GM12865 (cell line): ENCODE results near the gene TFCP2.
A peak's percentile ranks its signal among the peaks of the same experiment; 100 is the strongest.

Experiments used
- DNase-seq: peaks from one replicate; pipeline ENCODE4 v3.0.0; 2010; ENCODE audit warnings: low read depth
- H3K4me3 ChIP-seq: 2 replicates; pipeline ENCODE4 v1.5.1; 2011; ENCODE audit warnings: mild to moderate bottlenecking, low read depth, low read length, control low read depth
- TF ChIP-seq, protein P1 (sequence below): IDR thresholded peaks from 2 replicates; pipeline ENCODE4 v1.5.1; 2011; ENCODE audit warnings: low read length, control low read depth, low read depth, inconsistent platforms; ENCODE audit not compliant: insufficient read depth; ENCODE audit errors: missing control alignments

The TFCP2 gene

DNA sequence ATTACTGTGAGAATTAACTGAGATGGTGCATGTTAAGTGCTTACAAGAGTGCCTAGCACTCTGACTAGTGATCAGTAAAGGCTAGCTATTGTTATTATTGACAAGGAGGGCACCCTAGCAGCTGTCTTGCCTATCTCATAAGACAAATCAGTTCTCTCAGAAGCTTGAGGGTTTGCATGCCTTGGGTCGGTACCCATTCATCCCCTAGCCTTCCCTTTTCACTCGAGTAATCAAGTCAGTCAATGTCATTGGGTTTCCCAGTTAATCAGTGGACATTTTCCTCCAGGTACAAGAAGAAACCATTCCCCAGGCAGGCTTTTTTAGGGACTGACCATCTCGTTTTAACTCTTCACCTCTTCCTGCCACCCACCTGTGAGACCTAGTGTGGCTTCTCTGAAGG is 10.4 kb upstream of the TFCP2 start:
- no peak overlapping the region for H3K4me3 ChIP-seq
- TF ChIP-seq, protein P1, sequence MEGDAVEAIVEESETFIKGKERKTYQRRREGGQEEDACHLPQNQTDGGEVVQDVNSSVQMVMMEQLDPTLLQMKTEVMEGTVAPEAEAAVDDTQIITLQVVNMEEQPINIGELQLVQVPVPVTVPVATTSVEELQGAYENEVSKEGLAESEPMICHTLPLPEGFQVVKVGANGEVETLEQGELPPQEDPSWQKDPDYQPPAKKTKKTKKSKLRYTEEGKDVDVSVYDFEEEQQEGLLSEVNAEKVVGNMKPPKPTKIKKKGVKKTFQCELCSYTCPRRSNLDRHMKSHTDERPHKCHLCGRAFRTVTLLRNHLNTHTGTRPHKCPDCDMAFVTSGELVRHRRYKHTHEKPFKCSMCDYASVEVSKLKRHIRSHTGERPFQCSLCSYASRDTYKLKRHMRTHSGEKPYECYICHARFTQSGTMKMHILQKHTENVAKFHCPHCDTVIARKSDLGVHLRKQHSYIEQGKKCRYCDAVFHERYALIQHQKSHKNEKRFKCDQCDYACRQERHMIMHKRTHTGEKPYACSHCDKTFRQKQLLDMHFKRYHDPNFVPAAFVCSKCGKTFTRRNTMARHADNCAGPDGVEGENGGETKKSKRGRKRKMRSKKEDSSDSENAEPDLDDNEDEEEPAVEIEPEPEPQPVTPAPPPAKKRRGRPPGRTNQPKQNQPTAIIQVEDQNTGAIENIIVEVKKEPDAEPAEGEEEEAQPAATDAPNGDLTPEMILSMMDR, result no peak
- no peak for DNase-seq

DNA sequence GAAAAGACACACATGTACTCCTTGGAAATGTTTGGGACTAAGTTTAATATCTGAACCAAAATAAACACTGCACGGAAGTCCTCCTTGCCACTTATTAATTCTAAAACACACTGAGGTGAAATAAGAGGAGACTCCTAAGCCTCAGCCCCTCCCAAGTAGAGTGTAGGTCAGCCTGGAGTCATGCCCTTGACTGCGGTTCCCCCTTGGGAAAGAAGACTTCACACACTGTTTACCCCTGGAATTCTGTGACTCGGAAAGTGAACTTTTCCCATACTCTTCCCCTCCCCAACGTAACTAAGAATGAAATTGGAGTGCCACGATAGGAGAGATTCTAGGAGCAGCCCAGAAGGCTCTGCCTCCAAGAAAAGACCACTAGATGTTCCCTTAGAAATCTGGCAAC is 8.6 kb upstream of the TFCP2 start:
- DNase-seq, result no peak
- TF ChIP-seq, protein P1, result no peak

DNA sequence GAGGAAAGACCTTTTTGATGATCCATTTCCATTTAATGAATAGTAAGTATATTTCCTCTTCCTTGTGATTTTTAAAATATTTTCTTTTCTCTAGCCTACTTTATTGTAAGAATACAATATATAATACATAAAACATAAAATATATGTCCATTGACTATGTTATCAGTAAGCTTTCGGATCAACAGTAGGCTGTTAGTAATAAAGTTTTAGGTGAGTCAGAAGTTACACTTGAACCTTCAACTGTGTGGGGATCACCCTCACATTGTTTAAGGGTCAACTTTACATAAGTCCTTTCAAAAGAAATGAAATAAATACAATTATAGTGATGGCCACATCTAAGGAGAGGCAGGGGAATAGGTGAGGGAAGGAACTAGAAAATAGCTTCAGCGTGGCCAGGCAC is 5.0 kb upstream of the TFCP2 start:
- TF ChIP-seq, protein P1, result no peak
- H3K4me3 ChIP-seq, result no peak overlapping the region
- no peak for DNase-seq

More for the DNA sequence above, 8.6 kb upstream of the TFCP2 start:
- H3K4me3 ChIP-seq, result no peak overlapping the region

DNA sequence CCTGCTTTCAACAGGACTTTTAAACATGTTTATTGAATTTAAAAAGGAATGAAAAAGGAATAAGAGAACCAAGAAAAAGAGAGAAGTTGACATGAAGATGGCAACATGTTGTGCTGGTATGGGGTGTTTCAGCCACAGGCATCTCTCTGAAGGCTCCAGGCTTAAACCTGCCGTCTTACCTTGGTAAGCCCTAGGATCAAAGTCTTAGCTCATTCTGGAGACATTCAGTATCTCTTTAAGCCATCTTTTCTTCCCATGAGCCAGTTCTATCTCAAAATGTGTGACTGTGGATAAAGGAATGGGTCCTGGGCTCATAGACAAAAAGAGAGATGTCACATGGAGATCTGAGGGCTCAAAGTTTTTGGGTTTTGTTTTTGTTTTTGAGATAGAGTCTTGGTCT is 1.6 kb upstream of the TFCP2 start:
- no peak overlapping the region for H3K4me3 ChIP-seq
- TF ChIP-seq, protein P1, result no peak
- DNase-seq, result no peak

DNA sequence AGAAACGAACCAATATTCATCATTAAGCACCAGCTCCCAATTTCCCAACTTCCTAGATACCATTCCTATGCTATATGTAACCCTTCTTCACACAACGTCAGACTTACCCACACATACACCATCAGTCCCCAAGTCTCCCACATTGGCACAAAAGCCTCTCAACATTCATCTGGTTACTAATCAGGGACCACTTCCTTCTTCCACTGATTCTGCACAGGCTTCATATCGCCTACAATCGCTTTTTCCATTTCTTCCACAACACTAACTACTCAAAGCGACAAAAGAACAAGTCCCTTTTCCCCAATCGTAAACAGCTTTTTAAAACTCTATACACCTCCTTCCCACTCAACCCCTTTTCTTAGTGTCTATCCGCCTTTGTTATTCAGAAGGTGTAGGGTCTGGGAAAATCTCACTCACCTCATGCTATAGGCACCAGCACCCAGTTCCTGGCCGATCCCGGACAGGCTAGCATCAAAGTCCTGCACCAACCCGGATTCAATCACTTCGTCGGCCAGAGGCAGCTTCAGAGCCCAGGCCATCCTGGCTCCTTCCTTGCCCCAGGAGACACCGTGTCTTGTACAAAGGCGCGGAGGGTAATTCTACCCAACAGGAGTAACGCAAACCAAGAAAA is 936 bp downstream of the TFCP2 start:
- TF ChIP-seq, protein P1, result no peak
- DNase-seq, result peak; percentile 31
- peak overlapping the region; percentile 89 for H3K4me3 ChIP-seq

DNA sequence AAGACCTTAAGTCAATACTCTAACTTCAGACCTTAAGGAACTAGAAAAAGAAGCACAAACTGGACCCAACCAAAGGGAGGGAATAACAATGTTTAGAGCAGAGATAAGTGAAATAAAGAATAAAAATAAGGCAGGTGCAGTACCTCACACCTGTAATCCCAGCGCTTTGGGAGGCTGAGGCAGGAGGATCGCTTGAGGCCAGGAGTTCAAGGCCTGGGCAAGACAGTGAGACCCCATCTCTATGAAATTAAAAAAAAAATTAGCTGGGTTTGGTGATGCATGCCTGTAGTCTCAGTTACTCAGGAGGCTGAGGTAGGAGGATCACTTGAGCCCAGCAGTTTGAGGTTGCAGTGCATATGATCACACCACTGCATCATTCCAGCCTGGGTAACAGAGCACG is 9.1 kb downstream of the TFCP2 start:
- H3K4me3 ChIP-seq, result no peak overlapping the region
- TF ChIP-seq, protein P1, result no peak
- DNase-seq, result no peak

DNA sequence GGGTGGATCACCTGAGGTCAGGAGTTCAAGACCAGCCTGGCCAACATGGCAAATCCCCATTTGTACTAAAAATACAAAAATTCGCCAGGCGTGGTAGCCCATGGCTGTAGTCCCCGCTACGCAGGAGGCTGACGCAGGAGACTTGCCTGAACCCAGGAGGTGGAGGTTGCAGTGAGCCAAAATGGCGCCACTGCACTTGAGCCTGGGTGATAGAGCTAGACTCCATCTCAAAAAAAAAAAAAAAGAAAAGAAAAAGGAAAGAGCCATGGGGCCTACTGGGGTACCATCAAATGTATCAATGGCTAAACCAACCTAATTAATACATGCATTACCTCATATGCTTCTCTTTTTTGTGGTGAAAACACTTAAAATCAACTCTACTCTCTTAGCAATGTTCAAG is 10.7 kb downstream of the TFCP2 start:
- no peak for DNase-seq
- no peak overlapping the region for H3K4me3 ChIP-seq
- TF ChIP-seq, protein P1, result no peak
